HepG2 (cell line): ENCODE measurements around the gene CECR2. TPM values are rescaled to one million over a fixed set of nuclear protein-coding genes. Genes with fewer than 3 reads are reported as not detected.

Source experiments
- ATAC-seq: fragments of 200-7000 bp; cut with Tn5 transposase; 3 replicates; pipeline ENCODE4 v1.9.1; 2020; ENCODE audit warnings: mild to moderate bottlenecking, moderate library complexity
- BruUV-seq: library from RNA; stranded (reverse); fragments of 400-500 nt; replicated peaks from 2 replicates; lab custom pipeline; 2021; lab: Mats Ljungman, UMichigan
- CTCF ChIA-PET: fragments of 300-600 bp; formaldehyde crosslinking; extraction: SDS; loops from one replicate; lab custom pipeline; 2021; ENCODE audit warnings: low total read pairs, inconsistent platforms, low intra/inter-chr PET ratio; lab: Yijun Ruan, JAX
- POLR2A ChIA-PET: fragments of 350-600 bp; sonication (Branson Sonifier 250); formaldehyde crosslinking; loops from one replicate; lab custom pipeline; 2020; ENCODE audit warnings: antibody characterized with exemption, inconsistent platforms; lab: Yijun Ruan, JAX
- DNase-seq: peaks from one replicate; pipeline ENCODE4 v3.0.0-alpha.2; 2015; ENCODE audit warnings: low spot score
- FAIRE-seq: peaks from 3 replicates; lab custom pipeline; 2011; peaks lifted over from hg19 to GRCh38; lab: Jason Lieb, UNC
- H2AFZ ChIP-seq: one replicate; pipeline ENCODE4 v1.6.1; 2011; ENCODE audit warnings: low read length, inconsistent platforms
- H3K27ac ChIP-seq: fragments of 300-600 bp; 3 replicates; pipeline ENCODE4 v1.8.0; 2011; ENCODE audit warnings: mixed run types, mild to moderate bottlenecking, mixed read lengths, low read length, inconsistent platforms; ENCODE audit not compliant: insufficient read depth; ENCODE audit errors: extremely low read length
- H3K27me3 ChIP-seq, 2 experiments: fragments of 200-600 bp in 1 of 2; 2 replicates in 1 of 2; 3 replicates in 1 of 2; pipeline versions ENCODE4 v1.6.0 to v1.8.0; 2011; ENCODE audit warnings: low read length in 2 of 2, mild to moderate bottlenecking in 2 of 2, moderate library complexity in 2 of 2, inconsistent platforms in 1 of 2; ENCODE audit not compliant: insufficient read depth in 2 of 2, control insufficient read depth in 1 of 2
- H3K36me3 ChIP-seq, 2 experiments: fragments of 200-600 bp in 1 of 2; replicated peaks in 1 of 2; 2 replicates in 1 of 2; 3 replicates in 1 of 2; pipeline versions ENCODE4 v1.5.1 to v1.8.0; 2011; ENCODE audit warnings: low read length in 2 of 2, inconsistent platforms in 1 of 2; ENCODE audit not compliant: insufficient read depth in 2 of 2, control insufficient read depth in 1 of 2
- H3K4me1 ChIP-seq: 2 replicates; pipeline ENCODE4 v1.5.1; 2012; ENCODE audit warnings: low read length, inconsistent platforms; ENCODE audit not compliant: insufficient read depth
- H3K4me2 ChIP-seq: 2 replicates; pipeline ENCODE4 v1.6.0; 2011; ENCODE audit warnings: low read depth, low read length, inconsistent platforms
- H3K4me3 ChIP-seq, 3 experiments: fragments of 200-600 bp in 1 of 3; sonication (generic), shearing (Covaris generic) in 1 of 3; replicated peaks in 1 of 3; 2 replicates each; pipeline ENCODE4 v1.5.1; 2011 to 2016; ENCODE audit warnings: low read length in 3 of 3, inconsistent platforms in 2 of 3, low read depth in 2 of 3, mild to moderate bottlenecking in 2 of 3, control low read depth in 1 of 3, mixed read lengths in 1 of 3; ENCODE audit not compliant: insufficient read depth in 1 of 3
- H3K79me2 ChIP-seq: one replicate; pipeline ENCODE4 v1.6.1; 2011; ENCODE audit warnings: low read length, inconsistent platforms; ENCODE audit not compliant: insufficient read depth
- H3K9ac ChIP-seq: 2 replicates; pipeline ENCODE4 v1.6.0; 2011; ENCODE audit warnings: mild to moderate bottlenecking, low read depth, low read length, inconsistent platforms; ENCODE audit not compliant: insufficient read depth
- H3K9me3 ChIP-seq: 2 replicates; pipeline ENCODE4 v1.5.1; 2012; ENCODE audit warnings: mild to moderate bottlenecking, low read length
- H4K20me1 ChIP-seq: 2 replicates; pipeline ENCODE4 v1.6.0; 2011; ENCODE audit warnings: inconsistent platforms, mild to moderate bottlenecking, low read length, moderate library complexity; ENCODE audit not compliant: insufficient read depth
- MAFG ChIP-seq: sonication (generic); formaldehyde crosslinking; IDR thresholded peaks from 2 replicates; pipeline ENCODE4 v1.5.1; 2020; ENCODE audit warnings: mild to moderate bottlenecking, missing genetic modification reagents
- PBX3 ChIP-seq: sonication (generic); formaldehyde crosslinking; IDR thresholded peaks from 2 replicates; pipeline ENCODE4 v1.8.1; 2023; ENCODE audit warnings: missing genetic modification reagents, inconsistent platforms, borderline replicate concordance
- RNF2 ChIP-seq: fragments of 450-650 bp; conservative IDR thresholded peaks from 2 replicates; pipeline ENCODE4 v1.6.1; 2016; ENCODE audit warnings: low read depth
- RNF219 ChIP-seq: sonication (generic); formaldehyde crosslinking; IDR thresholded peaks from 2 replicates; pipeline ENCODE4 v1.5.0; 2020; ENCODE audit warnings: mild to moderate bottlenecking, missing genetic modification reagents
- SKIL ChIP-seq: sonication (generic); formaldehyde crosslinking; IDR thresholded peaks from 2 replicates; pipeline ENCODE4 v1.8.0; 2022; ENCODE audit warnings: missing genetic modification reagents, mild to moderate bottlenecking, moderate library complexity, borderline replicate concordance
- TFDP2 ChIP-seq: sonication (generic); formaldehyde crosslinking; IDR thresholded peaks from 2 replicates; pipeline ENCODE4 v1.4.0; 2020; ENCODE audit warnings: missing genetic modification reagents
- TFE3 ChIP-seq: IDR thresholded peaks from 2 replicates; pipeline ENCODE4 v1.6.1; 2016
- ZBTB44 ChIP-seq: sonication (generic); formaldehyde crosslinking; IDR thresholded peaks from 2 replicates; pipeline ENCODE4 v1.4.0; 2020; ENCODE audit warnings: missing genetic modification reagents
- ZFP62 ChIP-seq: sonication (generic); formaldehyde crosslinking; IDR thresholded peaks from 2 replicates; pipeline ENCODE4 v1.4.0; 2020; ENCODE audit warnings: missing genetic modification reagents
- ZNF383 ChIP-seq: sonication (generic); formaldehyde crosslinking; IDR thresholded peaks from 2 replicates; pipeline ENCODE4 v1.4.0; 2020; ENCODE audit warnings: missing genetic modification reagents, mild to moderate bottlenecking, borderline replicate concordance
- WGBS: methylation state at CpG from one replicate; pipeline ENCODE4 v1.1.6; 2017; ENCODE audit warnings: low lambda C conversion rate; 5-methylcytosine and 5-hydroxymethylcytosine counted together
- in situ Hi-C: cut with HindIII; loops from 2 replicates; pipeline ENCODE4 v1.10.0; 2017; ENCODE audit warnings: low pct_unique_long_range_greater_than_20kb; ENCODE audit not compliant: extremely low pct_ligation_motif_present
- intact Hi-C: fragments of 100-400 bp; cut with micrococcal nuclease; formaldehyde crosslinking; loops from one replicate; pipeline ENCODE4 v1.10.0; 2022; ENCODE audit not compliant: unreplicated experiment
- polyA plus RNA-seq, 8 experiments: library from polyadenylated mRNA; depleted of rRNA in 3 of 8; stranded (reverse) in 7 of 8; unstranded in 1 of 8; fragments of >200 nt; fragmentation: Illumina TruSeq in 4 of 8; extraction: Trizol in 4 of 8; gene quantifications; 2 replicates each; pipeline versions ENCODE4 v1.2.1 to v1.2.3, GENCODE V29; 2011 to 2016; ENCODE audit warnings: low read depth in 4 of 8, missing spikeins in 1 of 8, mixed read lengths in 1 of 8; ENCODE audit not compliant: insufficient read depth in 1 of 8
- total RNA-seq, 5 experiments: library from RNA; depleted of rRNA; stranded (reverse); fragments of >200 nt; fragmentation: Illumina TruSeq; extraction: Trizol; gene quantifications; 2 replicates each; pipeline ENCODE4 v1.2.3, GENCODE V29; 2016; ENCODE audit warnings: low read depth in 1 of 5

The CECR2 gene
- total and polyA plus RNA-seq, 2 of the 13 experiments (the other 11 are each of a cell fraction or from before 2014, with no cell fraction given) = not detected

GRCh38 chr22:17470880-17471500 is 101.7 kb downstream of the CECR2 start (continued):
- TF ChIP-seq ZBTB44 (CRISPR knock-in tag) (no peak), ZFP62 (no peak), TFDP2 (CRISPR knock-in tag) (no peak)

GRCh38 chr22:17471886-17472535 is 102.8 kb downstream of the CECR2 start:
- CTCF ChIA-PET = no interaction called here
- Histone ChIP-seq H3K27me3 (peaks cover 0 to 57% of the 10 kb centered on the region in 2 experiments; a peak in 2 of 5 replicates), H3K4me2 (no peak overlapping the region), H3K36me3 (no peaks in the 10 kb centered on the region), H2AFZ (no peak overlapping the region), H3K4me3 (no peak overlapping the region), H3K9me3 (no peaks in the 10 kb centered on the region), H3K4me1 (no peaks in the 10 kb centered on the region), H4K20me1 (no peaks in the 10 kb centered on the region), H3K9ac (no peak overlapping the region), H3K79me2 (no peaks in the 10 kb centered on the region), H3K27ac (no peak overlapping the region)
- WGBS = 36% methylated on average over 6 of the region's 6 CpGs
- DNase-seq = no peak
- no peak for ATAC-seq
- POLR2A ChIA-PET = no interaction called here
- FAIRE-seq = no peak
- intact Hi-C loops (no loop called here), in situ Hi-C loops (no loop called here)
- no TSS peak for BruUV-seq
- TF ChIP-seq SKIL (CRISPR knock-in tag) (no peak), RNF219 (CRISPR knock-in tag) (no peak), PBX3 (CRISPR knock-in tag) (no peak), MAFG (CRISPR knock-in tag) (no peak), RNF2 (no peak), TFE3 (CRISPR knock-in tag) (no peak), ZNF383 (CRISPR knock-in tag) (no peak)
